GM18951 (cell line): ENCODE measurements around the gene BAZ2A.

Experiments
- POLR2A ChIP-seq: IDR thresholded peaks from 4 replicates; pipeline ENCODE4 v1.6.1; 2011; ENCODE audit warnings: mild to moderate bottlenecking; ENCODE audit not compliant: insufficient read length, insufficient read depth; ENCODE audit errors: extremely low read depth
- in situ Hi-C: fragments of 300-500 bp; cut with MboI; formaldehyde crosslinking; loops from one replicate; pipeline ENCODE4 v1.12.0; 2022; ENCODE audit warnings: low sequenced_read_pairs, mixed read lengths, inconsistent platforms; ENCODE audit not compliant: unreplicated experiment

The BAZ2A gene

DNA sequence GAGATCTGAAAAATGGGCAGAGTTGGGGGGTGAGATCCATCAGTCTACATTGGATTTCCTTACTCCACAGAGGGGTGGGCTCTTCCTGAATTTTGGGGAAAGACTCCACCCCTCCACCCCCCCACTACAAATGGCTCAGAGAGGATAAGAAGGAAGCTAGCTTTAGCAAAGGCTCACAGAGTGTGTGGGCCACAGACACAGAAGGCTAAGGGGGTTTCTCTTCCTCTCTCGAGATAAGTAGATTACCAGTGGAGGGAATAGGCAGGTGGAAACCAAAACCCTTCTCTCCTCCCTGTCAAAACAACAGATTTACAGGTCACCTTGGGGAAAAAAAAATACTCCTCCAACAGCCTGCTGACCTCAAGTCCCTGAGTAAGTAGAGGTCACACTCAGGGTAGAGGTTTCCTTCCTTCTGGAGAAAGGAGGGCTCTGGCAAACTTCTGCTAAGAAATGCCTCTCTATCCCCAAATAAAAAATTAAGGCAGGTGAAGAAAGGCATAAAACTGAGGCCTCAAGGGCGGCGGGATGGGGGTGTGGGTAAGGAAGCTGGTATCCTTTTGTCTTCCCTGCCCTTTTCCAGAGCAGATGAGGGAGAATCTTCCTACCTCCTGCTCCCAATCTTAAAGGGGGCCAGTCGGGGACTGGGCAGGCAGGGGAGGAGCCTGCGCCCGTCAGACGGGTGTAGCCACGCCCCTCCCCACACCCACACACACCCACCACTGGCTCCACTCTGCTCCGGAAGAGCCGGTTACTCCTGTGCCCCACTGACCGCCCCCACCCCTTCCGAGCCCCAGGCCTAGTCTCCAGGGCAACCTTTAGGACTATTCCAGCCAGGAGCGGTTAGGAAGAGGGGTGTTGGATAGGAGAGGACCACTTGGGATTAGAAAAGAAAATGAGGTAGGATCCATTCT, 1.9 kb upstream of the BAZ2A start:
- in situ Hi-C loops: no loop called here
- TF ChIP-seq POLR2A: peak; percentile 31

DNA sequence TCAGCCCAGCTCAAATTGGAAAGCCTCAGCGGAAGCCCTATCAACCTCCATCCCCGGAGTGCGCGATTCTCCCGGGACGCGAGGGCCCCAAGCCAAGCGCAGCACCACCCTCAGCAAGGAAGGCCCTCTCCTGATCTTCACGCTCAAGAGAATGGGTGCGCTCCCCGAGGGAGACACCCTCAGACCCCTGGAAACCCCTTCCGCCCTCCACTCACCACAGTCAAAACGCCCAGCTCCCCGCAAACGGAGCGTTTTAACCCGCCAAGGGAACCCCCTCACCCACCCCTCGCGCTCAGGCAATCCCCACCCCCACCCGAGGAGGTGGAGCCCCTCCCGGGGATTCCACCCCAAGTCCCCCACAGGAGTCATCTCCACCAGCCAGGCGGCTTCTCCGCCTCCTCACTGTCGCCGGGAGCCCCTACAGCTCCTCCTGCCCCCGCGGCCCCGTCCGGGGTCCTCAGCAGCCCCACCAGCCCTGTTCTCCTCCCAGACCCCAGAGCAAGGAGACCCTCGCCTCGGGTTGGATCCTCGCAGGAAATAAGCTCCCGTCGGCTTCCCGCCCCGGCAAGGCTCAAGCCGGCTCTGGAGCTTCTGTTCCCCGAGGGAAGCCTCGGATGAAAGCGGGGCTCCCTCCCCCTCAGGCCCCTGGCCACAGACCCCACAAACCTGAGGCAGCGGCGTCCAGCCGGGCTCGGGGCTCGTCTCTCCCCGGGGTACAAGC, 507 bp downstream of the BAZ2A start:
- in situ Hi-C loops: no loop called here

DNA sequence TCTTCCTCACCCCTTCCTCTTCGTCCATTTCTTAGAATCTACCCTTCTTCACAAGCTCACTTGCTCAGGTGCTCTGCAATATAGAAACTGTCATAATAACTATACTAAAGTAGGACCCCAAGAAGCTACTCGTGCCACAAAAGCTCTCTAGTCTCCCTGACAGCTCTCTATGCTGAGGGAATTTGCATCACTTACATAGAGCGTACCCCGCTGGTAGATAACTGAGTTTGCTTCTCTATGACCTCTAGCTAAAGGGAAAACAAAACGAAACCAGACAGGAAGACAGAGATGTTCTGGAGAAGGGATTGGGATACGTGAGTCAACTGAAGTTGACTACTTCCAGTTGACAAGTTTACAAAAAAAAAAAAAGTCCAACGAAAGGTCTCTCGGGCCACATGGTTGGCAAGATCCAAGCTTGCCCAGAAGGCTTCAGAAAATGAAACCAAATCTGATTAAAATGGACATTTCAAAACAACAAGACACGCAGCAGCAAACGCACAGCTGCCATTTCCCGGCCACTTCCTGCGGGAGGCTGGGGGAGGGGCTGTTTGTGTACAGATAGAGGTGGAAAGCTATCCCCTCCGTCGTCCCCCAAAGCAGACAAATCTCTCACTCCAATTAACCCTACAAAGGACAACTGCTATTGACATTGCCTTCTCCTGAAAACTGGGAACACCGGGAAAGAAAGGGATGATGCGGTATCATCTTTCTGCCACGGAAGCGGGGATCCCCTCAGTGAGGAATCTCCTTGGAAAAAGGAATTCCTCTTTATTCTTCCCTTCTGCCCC, 1.3 kb downstream of the BAZ2A start:
- TF ChIP-seq POLR2A: peak; percentile 19
- in situ Hi-C loops: no loop called here

More for the DNA sequence above, 507 bp downstream of the BAZ2A start:
- no peak for TF ChIP-seq POLR2A

DNA sequence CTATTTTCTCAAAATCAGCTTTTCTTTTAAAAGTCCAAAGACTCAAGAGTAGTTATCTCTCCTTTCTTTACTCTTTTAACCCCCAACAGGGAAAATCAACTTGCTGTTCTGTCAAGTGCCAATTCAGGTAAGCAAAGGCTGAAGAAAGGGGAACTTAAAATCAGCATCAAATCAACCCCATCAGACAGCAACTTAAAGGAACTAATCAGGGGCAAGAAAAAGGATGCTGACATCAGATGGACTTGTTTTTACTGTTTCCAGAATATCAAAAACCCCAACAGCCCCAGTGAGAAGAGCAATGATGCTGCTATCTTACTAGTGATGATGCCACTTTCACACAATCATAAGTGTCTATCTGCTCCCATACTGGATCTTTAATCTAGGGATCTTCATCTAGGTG, 3.4 kb downstream of the BAZ2A start:
- TF ChIP-seq POLR2A: no peak
- in situ Hi-C loops: no loop called here

DNA sequence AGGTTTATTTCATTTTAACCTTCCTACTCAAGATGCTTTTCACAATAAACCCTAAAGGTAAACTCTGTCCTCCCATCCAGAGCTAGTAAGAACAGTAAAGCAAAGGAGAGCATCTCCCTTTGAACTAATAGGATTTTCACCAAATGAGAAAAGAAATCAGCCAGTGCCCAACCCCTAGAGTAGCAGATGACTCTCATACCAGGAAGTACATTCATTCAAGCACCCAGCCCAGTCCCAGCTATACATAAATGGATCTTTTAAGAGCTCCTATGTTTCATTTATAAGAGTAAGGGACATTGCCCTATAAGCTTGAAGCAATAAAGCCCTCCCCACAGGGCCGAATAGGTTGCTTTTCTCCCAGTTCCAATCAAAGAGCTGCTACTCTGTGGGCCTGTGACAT, 7.6 kb downstream of the BAZ2A start:
- no peak for TF ChIP-seq POLR2A
- in situ Hi-C loops: no loop called here

DNA sequence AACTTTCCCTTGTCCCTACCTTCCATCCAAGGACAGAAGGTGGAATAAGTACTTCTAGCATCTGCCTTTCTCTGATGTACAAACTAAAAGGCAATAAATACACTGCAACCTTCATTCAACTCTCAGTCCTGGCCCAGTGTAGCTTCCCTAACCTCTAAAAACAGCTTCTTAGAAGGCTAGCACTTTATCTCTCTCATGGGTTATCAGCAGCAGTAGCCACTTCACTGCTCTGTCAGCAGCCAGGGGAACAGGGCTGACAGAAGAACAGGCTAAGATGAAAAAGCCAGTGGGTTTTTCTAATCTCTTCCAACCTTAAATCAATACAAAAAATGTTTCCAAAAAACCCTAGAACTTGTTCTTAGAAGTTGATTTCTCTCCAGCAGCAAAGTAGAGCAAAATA, 13.2 kb downstream of the BAZ2A start:
- in situ Hi-C loops: no loop called here
- TF ChIP-seq POLR2A: no peak

DNA sequence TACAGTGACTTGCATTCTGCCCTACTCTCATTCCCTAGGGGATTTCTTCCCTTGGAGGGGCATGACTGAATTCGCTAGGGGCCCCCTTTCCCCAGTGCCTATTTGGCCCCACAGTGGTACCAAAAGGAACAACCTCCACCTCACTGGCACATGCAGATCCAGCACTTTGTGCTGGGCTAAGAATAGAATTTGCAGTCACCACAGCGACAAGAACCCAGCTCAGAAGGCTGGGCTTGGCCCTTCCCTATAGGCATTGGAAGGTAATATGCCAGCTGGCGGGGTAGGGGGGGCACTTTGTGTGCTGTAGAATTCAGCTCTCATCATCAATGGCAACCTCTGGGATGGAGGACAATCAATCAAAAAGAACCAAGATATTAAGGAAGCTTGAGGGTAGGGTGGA, 13.9 kb downstream of the BAZ2A start:
- no peak for TF ChIP-seq POLR2A
- in situ Hi-C loops: no loop called here

DNA sequence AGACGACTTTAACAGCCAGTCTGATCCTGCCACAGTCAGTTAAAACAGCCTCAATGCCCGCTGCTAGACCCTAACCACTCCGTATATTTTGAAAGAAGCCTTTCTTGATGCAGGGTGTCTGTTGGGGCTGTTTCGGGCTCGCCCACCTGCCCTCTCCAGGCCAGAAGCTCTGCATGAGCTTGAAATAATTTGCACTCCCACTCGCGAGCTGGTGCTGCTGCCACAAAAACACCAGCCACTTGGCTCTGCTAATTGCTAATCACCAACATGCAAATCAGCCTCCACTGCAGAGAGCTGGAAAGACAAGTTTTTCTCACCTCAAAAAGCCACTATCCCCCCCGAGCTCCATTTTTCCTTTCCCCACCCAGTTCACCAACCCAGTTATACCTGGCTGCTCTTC, 15.5 kb downstream of the BAZ2A start:
- no peak for TF ChIP-seq POLR2A
- in situ Hi-C loops: no loop called here

DNA sequence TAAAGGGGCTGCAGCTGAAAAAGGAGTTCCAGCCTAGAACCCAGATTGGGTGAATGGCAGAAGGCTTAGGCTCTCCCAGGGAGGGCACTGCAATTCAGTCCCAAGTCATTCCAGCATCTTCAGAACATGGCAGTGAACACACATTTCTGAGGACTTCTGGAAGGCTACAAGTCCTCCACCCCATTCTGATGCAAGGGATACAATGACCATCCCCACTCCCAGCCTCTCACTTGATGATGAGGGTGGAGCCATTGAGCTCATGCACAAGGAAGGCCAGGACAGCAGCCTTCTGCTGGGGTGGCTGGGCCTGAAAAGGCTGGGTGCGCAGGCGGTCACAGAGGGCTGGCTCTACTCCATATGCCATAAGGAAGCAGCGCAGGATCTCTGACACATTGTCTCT, 25.8 kb downstream of the BAZ2A start:
- in situ Hi-C loops: no loop called here
- TF ChIP-seq POLR2A: no peak

DNA sequence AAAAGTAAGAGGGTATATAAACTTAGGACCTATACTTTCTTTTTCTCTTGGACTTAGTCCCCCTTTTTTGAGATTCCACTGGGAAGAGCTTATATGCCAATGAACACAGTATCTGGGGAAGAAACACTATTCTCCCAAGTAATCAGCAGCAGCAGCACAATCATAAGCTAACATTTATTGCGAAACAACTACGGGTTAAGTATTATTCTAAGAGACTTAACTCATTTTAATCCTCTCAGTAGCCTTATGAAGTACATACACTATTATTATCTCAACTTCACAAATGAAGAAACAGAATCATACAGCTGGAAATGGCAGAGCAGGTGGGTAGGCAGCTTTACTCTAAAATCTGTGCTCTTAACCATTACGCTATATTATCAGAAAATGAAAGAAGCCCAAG, 27.9 kb downstream of the BAZ2A start:
- in situ Hi-C loops: no loop called here
- TF ChIP-seq POLR2A: no peak

DNA sequence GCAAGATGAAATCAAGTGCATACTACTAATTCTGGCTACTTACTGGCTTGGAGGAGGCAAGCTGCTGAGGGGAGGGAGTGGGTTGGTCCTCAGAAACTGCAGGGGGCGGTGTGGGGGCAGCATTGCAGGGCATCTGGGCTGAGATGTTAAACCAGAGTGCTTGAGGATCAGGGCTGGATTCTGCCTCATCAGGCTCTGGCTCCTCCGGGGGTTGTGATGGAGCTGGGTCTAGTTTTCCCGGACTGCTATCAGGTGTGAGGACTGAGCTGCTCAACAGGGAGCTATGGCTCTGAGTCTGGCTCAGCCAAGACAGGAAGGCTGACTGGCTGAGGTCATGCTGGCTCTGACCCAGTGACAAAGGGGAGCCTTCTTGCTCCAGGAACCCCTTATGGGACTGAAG, 28.6 kb downstream of the BAZ2A start:
- in situ Hi-C loops: no loop called here
- no peak for TF ChIP-seq POLR2A

DNA sequence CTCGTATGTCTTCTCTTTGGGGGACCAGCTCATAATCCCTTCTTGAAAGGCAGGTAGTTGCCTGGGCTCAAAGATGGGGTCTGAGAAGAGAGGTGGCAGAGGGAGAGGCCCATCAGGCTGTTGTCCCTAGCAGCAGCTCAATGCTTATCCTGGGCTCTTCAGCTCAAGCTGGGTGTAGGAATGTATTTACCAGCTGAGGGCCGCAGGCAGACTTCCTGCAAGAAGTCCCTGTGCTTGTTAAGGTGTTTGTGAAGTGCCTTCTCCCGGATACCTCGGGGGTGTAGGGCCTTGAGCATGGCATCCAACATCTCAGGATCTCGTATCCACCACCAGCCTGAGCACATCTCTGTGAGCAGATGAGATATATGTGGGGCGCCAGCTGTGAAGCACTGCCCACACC, 29.4 kb downstream of the BAZ2A start:
- in situ Hi-C loops: no loop called here
- no peak for TF ChIP-seq POLR2A

DNA sequence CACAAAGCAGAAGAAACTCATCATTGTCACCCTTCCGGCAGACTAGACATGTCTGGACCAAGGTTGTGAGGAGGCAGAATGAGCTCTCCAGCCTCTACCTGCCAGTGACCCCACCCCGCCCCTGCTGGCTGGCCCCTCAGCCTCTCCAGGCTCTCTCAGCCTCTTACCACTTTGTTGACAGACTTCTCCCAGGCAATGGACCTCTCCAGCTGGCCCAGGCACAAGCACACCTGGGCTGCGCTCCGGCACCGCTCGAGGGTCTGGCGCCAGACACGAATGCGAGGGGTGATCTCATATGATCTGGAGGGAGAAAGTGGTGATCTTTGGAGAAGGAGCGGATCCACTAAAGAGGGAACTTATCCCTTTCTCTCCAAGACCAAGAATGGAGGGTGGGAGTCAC, 30.3 kb downstream of the BAZ2A start:
- no peak for TF ChIP-seq POLR2A
- in situ Hi-C loops: no loop called here
